Stimulated activated CD8-positive, alpha-beta memory T cell treated with anti-CD3 and anti-CD28 coated beads, Interleukin-7, amount 100 ng/mL, for 48 hours (primary cell): ENCODE data around the gene BPTF.
"Not testable (repeated sequence)": the region's sequence is repeated elsewhere in the genome, so short reads cannot be mapped to it uniquely, and the experiment has no call there.

Experiments used
- DNase-seq, 2 donors: peaks; one replicate each; pipeline ENCODE4 v3.0.0-alpha.2; 2020; ENCODE audit warnings: low read depth in 1 of 2; ENCODE audit errors: extremely low read depth in 1 of 2

The BPTF gene

DNA sequence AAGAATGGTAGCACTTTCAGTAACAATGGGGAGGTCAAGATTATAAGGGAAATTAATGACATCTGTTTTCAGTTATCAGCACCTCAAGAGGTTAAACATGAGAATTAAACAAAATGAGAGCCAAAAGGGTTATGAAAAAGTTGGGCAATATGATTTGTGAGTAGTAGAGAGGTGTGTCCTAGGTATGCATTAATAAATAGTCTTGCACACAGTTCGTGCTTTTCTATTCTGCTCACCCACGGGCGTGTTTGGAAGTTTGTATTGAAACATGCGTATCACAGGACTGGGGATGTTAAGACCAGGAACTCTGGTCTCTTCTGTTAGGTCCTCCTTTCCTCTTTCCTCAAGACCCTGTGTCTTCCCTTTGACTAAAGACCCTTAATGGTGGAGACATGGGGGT is 6.0 kb downstream of the BPTF start:
- DNase-seq: no peak

DNA sequence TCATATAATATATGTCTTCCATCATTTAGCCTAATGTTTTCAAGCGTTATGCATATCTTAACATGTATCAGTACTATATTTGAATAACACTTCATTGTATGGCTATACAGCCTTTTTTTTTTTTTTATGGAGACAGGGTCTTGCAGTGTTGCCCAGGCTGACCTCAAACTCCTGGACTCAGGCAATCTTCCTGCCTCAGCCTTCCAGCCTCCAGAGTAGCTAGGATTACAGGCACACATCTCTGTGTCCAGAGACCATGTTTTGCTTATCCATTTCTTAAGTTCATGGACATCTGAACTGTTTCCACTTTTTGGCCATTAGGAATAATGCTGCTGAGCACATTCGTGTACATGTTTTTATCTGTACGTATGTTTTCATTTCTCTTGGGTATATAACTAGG is 7.8 kb downstream of the BPTF start:
- no peak for DNase-seq

- DNase-seq: no peak
Observed at GRCh38 chr17:67833946-67834631, 8.8 kb downstream of the BPTF start.

DNA sequence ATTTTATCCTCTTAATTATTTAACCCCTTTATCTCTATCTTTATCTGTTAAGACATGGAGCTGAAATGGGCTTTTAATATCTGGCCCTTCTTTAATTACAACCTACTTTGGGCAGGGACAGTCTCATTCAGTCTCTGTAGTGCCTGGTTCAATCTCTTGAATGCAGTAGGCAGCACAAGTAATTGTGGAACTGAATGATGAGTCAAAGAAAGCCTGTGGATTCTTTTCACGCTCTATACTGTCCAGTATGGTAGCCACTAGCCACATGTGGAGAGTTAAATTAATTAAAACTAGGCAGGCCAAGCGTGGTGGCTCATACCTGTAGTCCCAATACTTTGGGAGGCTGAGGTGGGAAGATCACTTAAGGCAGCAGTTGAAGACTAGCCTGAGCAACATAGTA is 9.3 kb downstream of the BPTF start:
- no peak for DNase-seq

DNA sequence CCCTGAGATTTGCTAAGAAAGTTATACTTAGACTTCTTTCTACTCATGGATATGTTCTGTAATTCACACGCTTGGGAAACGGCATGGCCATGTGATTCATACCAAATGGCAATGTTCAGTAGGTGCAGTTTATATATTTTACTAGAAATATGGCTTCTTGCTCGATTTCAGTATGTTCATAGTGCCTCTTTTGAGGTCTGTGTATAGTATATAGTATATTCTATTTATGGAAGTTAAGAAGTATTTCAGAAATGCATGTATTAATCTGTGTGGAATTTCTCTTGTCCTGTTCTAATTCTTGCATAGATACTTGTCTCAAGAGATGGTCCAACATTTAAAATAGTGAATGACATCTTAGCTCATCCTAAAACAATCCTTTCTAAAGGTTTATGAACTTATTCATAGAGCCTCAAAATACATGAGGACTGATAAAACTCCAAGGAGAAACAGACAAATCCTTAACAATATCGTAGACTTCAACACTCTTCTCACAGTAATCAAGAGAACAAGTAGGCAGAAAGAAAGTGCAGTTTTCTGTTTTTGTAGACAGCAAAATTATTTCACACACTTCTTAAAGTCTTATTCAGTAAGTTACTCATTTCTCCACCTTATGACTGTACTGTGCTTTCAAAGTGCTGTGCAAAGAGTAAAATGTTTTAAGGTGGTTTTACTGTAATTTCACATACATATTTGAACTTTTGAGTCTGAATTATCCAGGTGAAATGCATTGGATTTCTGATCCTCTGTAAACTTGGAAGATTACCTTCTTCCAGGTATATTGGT is 11.1 kb downstream of the BPTF start:
- no peak for DNase-seq

DNA sequence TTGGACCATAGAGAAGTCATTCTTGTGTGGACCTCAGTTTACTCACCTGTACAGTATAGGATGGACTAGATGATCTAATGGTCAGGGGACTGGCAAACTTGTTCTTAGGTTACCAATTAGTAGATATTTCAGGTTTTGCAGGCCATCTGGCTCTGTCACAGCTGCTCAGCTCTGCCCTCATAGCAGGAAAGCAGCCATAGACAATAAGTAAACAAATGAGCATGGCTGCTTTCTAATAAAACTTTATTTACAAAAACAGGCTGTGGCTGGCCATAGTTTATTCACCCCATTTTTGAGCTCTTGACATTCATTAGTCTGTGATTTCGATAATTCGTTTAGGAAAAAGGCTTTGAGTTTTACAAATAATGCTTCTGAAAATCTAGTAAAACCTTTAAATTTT is 12.7 kb downstream of the BPTF start:
- DNase-seq: no peak

- DNase-seq: no peak
Observed at GRCh38 chr17:67838538-67838937, 13.2 kb downstream of the BPTF start.

DNA sequence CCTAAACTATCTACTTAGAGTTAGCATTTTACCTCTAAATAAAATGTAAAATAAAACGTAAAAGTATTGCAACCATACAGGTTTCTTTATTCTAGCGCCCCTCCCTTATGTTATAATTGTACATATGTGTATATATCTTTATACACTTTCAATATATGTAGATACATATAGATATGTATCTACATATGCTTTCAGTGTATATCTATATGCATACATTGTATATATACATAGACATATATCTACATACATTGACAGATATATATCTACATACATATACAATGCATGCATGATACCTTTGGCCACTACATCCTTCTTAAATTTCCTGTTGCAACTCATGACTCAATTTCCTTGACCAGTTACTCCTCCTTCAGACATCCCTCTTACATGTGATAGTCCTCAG is 16.7 kb downstream of the BPTF start:
- no peak for DNase-seq

- DNase-seq: no peak
Observed at GRCh38 chr17:67842648-67843047, 17.3 kb downstream of the BPTF start.

- DNase-seq: no peak
Observed at GRCh38 chr17:67845374-67845773, 20.1 kb downstream of the BPTF start.

DNA sequence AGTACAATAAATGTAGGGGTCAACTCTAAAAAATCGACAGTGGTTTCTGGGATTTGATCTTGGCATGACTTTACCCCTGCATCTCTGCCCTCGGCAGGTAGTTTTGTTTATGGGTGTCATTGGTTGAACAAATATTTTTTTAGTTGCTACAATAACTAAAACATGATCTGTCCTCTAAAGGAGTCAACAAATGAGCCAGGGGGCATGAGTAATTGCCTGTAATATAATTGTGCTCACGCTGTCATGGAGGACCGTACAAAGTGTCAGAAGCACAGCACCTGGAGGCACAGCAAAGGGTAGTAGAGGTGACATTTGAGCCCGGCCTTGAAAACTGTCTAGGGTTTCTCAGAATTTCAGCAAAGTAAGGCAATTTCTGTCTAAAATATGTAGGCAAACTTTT is 22.9 kb downstream of the BPTF start:
- DNase-seq: not testable (repeated sequence)

GRCh38 chr17:67848846-67849245 is 23.5 kb downstream of the BPTF start:
- DNase-seq: not testable (repeated sequence)

DNA sequence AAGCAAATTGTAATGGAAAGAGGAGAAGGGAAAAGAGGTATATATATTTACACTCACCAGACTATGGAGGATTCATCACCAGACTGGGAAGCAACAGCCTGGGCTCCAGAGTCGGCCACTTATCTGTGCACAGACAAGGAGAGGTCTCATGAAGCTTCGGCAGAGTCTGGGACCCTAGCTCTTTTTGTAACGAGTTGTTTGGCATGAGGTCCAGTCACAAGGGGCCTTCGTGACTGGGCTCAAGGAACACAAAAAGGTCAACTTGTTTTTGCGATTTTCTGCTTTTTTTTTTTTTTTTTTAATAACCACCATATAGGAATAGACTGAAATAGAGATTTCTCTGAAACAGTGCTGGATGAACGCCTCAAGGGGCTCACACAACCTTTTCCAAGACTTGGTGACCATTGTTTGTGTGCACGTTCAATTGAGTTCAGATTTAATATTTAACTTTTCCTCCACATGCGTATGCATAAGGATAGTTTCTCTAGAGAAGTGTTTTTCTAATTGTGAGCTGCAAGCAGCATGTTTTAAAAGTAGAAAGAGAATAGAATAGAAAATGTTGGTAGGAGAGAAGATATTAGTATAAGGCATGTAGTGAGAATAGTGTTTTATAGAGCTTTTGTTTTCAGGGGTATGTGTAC is 25.8 kb downstream of the BPTF start:
- DNase-seq: no peak

DNA sequence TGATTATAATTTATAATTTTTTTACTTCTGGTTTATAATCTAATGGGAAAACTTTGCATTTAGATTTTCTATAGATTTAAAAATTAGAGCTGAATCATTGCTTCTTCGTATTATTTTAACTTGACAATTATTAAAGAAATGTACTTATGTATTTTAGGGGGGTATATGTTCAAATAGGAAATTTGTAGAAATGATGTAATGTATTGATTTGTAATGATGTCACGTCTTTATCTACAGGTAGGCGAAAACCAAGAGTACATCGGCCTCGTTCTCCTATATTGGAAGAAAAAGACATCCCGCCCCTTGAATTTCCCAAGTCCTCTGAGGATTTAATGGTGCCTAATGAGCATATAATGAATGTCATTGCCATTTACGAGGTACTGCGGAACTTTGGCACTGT is 28.4 kb downstream of the BPTF start:
- no peak for DNase-seq

DNA sequence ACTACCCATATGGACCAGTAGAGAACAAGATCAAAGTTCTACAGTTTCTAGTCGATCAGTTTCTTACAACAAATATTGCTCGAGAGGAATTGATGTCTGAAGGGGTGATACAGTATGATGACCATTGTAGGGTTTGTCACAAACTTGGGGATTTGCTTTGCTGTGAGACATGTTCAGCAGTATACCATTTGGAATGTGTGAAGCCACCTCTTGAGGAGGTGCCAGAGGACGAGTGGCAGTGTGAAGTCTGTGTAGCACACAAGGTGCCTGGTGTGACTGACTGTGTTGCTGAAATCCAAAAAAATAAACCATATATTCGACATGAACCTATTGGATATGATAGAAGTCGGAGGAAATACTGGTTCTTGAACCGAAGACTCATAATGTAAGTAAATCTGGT is 29.1 kb downstream of the BPTF start:
- DNase-seq: no peak

DNA sequence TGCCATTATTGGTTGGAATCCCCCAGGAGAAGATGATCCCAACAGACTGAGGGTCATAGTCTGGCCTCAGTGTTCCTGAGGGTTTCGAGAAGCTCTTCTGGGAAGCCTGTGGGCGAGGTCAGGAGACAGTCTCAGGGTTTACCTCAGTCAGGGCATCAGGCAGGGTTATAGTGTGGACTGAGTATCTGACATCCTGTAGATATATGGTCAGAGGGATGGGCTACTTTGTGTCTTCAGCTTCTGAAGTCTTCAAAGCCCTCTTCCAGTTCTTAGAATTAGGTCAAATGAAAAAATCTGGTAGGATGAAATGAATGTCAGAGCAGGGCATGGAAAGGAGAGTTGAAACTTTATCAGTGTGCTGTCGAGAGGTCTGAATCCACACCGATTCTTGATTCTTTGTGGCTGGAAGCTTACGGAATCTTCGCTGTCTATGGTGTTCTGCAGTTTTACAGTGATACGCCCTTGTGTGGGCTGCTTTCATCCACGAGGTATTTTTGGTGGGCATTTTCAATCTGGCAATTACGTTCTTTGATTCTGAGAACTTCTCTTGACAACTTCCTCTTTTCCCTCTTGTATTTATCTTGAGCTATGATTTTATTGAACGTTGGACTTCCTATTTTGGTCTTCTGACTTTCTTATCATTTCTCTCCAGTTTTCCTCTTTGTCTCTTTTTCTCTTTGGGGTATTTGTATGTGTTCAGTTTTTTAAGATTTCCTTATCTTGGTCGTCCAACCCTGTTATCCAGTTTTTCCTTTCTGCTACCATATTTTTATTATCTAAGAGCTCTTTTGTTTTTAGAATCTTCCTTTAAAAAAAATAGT is 30.4 kb downstream of the BPTF start:
- no peak for DNase-seq

DNA sequence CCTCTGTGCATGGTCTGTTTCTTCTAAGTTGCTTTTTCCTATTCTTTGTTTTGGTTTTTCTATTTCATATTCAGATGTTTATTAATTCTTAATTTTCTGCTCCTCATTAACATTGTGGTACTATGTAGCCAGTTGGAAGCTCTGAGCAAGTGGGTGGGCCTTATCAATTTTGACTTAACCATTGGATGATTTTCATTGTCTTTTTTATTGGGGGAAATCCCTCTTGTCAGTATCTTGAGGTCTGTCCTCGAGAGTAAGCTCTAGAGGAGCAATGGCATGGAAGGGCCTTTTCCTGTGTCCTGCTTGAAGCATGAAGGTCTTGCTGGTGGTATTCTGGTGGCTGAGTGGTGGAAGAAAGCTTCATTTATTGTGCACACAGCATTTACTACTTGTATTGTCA is 31.1 kb downstream of the BPTF start:
- DNase-seq: not testable (repeated sequence)

- DNase-seq: no peak
Observed at GRCh38 chr17:67862614-67863217, 37.4 kb downstream of the BPTF start.

DNA sequence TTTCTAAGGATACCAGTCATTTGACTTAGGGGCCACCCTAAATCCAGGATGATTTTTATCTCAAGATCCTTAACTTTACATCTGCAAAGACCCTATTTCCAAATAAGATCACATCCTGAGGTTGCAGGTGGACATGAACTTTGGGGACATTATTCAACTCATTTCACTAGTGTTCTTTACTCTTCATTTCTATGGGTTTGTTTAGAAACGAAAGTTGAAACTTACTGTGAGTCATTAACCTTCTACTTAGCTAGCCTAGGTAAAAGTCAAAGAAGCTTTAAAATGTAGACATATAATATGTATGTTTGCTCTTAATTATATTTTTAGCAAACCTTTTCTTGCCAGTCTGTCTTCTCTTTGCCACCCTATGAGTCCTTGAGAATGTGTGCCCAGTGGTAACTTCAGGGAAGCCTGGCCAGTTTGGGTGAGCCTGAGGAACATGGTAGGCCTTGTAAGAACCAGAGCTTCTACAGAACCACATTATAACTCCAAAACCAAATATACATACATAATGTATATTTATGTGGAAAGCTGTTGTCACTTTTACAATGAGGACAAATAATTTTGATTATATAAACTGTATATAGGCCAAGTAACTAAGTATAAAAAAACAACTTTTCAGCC is 38.4 kb downstream of the BPTF start:
- DNase-seq: no peak

- no peak for DNase-seq
Observed at GRCh38 chr17:67865438-67865837, 40.1 kb downstream of the BPTF start.
